OCI-LY7 (cell line): ENCODE data around the gene EVX2.

ENCODE experiments used
- EZH2phosphoT487 ChIP-seq: fragments of 200-600 bp; sonication (generic); IDR thresholded peaks from 2 replicates; pipeline ENCODE4 v1.6.1; 2018; ENCODE audit warnings: low read depth, borderline replicate concordance, mild to moderate bottlenecking, mixed run types, antibody characterized with exemption, low read length, moderate library complexity, mixed read lengths
- TF ChIP-seq, protein P1 (sequence below): fragments of 200-600 bp; sonication (generic); conservative IDR thresholded peaks from 2 replicates; pipeline ENCODE4 v1.5.1; 2014; ENCODE audit warnings: mild to moderate bottlenecking, antibody characterized with exemption, low read length, moderate library complexity, mixed read lengths

DNA sequence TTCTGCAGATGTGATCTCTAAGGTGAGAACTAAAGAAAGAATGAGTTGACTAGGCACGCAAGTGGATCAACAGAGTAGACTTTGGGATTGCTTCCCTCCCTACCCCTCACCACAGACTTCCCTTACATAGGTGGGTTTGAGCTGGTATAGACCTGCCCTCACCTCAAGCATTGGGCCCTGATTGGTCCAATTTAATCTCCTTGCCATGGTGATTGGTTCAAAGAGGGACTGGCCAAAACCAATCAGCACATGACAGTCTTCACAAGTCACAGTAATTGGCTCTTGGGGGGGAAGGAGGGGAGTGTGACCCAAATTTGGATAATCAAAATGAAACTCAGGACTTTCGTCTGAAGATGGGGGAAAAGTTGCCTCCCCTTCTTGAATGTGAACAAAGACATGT lies 45.1 kb downstream of the EVX2 start:
- TF ChIP-seq, protein P1, sequence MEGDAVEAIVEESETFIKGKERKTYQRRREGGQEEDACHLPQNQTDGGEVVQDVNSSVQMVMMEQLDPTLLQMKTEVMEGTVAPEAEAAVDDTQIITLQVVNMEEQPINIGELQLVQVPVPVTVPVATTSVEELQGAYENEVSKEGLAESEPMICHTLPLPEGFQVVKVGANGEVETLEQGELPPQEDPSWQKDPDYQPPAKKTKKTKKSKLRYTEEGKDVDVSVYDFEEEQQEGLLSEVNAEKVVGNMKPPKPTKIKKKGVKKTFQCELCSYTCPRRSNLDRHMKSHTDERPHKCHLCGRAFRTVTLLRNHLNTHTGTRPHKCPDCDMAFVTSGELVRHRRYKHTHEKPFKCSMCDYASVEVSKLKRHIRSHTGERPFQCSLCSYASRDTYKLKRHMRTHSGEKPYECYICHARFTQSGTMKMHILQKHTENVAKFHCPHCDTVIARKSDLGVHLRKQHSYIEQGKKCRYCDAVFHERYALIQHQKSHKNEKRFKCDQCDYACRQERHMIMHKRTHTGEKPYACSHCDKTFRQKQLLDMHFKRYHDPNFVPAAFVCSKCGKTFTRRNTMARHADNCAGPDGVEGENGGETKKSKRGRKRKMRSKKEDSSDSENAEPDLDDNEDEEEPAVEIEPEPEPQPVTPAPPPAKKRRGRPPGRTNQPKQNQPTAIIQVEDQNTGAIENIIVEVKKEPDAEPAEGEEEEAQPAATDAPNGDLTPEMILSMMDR: no peak
- no peak for TF ChIP-seq EZH2phosphoT487
